Thoracic aorta (tissue), 2 donors: ENCODE measurements around the gene MAST2. TPM values are rescaled to one million over a fixed set of nuclear protein-coding genes. Genes with fewer than 3 reads are reported as not detected.

Experiments
- ATAC-seq: fragments of 150-250 bp; one replicate; pipeline ENCODE4 v1.8.0; 2017; ENCODE audit warnings: low read depth; ENCODE audit not compliant: insufficient number of reproducible peaks, low FRiP score
- DNase-seq: peaks from one replicate; pipeline ENCODE4 v3.0.0-alpha.2; 2020; ENCODE audit warnings: low spot score
- H3K27ac ChIP-seq, 2 donors: fragments of 200-600 bp; sonication (generic); 1 replicate in 1 of 2; 2 replicates in 1 of 2; pipeline ENCODE4 v1.5.1; 2016; ENCODE audit warnings: mild to moderate bottlenecking in 2 of 2, moderate library complexity in 2 of 2
- H3K27me3 ChIP-seq: fragments of 200-600 bp; sonication (generic); replicated peaks from 2 replicates; pipeline ENCODE4 v1.6.0; 2016; ENCODE audit warnings: mild to moderate bottlenecking; ENCODE audit not compliant: insufficient read depth
- H3K36me3 ChIP-seq: fragments of 200-600 bp; sonication (generic); one replicate; pipeline ENCODE4 v1.5.1; 2016
- H3K4me1 ChIP-seq, 2 donors: fragments of 200-600 bp; sonication (generic); 1 replicate in 1 of 2; 2 replicates in 1 of 2; pipeline versions ENCODE4 v1.5.1 to v1.6.0; 2016; ENCODE audit warnings: low read depth in 2 of 2, mild to moderate bottlenecking in 1 of 2; ENCODE audit not compliant: control insufficient read depth in 1 of 2
- H3K4me3 ChIP-seq: fragments of 200-600 bp; sonication (generic); 2 replicates; pipeline ENCODE4 v1.5.1; 2016; ENCODE audit warnings: mild to moderate bottlenecking
- H3K9me3 ChIP-seq: fragments of 200-600 bp; sonication (generic); 2 replicates; pipeline ENCODE4 v1.5.1; 2016
- total RNA-seq, 2 donors: library from RNA; depleted of rRNA; stranded (reverse); fragments of >200 nt; gene quantifications; one replicate each; pipeline versions ENCODE4 v1.1.0 to v1.2.3, GENCODE V29; 2016
- TF ChIP-seq, protein P1 (sequence below): fragments of 200-600 bp; sonication (generic); IDR thresholded peaks from one replicate; pipeline ENCODE4 v1.5.1; 2019; ENCODE audit warnings: antibody characterized with exemption

The MAST2 gene
- total RNA-seq, 2 donors from 2014 or later = 33.6 to 61.2 TPM

DNA sequence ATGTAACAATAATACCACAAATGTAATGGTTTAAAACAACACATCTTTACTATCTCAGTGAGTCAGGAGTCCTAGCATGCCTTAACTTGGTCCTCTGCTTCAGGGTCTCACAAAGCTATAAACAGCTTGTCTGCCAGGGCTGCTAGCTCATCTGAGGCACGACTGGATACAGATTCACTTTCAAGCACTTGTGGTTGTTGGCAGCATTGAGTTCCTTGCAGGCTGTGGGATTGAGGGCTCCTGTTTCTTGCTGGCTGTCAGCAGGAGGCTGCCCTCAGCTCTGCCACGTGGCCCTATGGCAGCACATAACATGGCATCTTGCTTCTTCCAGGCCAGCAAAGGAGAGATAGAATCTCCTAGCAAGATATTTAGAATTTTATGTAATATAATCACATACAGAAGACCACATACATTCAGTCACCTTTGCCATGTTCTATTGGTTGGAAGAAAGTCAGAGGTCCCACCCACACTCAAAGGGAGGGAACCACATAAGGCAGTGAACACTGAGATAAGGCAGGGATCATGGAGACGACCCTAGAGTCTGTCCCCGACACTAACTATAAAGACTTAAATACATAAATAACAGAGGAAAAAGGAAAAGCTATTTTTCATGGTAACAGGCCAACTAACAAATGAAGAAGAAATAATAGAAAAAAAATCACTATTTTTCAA is 34.0 kb upstream of the MAST2 start:
- DNase-seq (no peak), ATAC-seq (no peak)
- no peaks in the 10 kb centered on the region for H3K27me3 ChIP-seq
- no peak overlapping the region for H3K27ac ChIP-seq
- no peaks in the 10 kb centered on the region for H3K9me3 ChIP-seq
- no peaks in the 10 kb centered on the region for H3K4me1 ChIP-seq
- H3K36me3 ChIP-seq = no peaks in the 10 kb centered on the region
- H3K4me3 ChIP-seq = no peak overlapping the region
- TF ChIP-seq, protein P1, sequence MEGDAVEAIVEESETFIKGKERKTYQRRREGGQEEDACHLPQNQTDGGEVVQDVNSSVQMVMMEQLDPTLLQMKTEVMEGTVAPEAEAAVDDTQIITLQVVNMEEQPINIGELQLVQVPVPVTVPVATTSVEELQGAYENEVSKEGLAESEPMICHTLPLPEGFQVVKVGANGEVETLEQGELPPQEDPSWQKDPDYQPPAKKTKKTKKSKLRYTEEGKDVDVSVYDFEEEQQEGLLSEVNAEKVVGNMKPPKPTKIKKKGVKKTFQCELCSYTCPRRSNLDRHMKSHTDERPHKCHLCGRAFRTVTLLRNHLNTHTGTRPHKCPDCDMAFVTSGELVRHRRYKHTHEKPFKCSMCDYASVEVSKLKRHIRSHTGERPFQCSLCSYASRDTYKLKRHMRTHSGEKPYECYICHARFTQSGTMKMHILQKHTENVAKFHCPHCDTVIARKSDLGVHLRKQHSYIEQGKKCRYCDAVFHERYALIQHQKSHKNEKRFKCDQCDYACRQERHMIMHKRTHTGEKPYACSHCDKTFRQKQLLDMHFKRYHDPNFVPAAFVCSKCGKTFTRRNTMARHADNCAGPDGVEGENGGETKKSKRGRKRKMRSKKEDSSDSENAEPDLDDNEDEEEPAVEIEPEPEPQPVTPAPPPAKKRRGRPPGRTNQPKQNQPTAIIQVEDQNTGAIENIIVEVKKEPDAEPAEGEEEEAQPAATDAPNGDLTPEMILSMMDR = no peak

DNA sequence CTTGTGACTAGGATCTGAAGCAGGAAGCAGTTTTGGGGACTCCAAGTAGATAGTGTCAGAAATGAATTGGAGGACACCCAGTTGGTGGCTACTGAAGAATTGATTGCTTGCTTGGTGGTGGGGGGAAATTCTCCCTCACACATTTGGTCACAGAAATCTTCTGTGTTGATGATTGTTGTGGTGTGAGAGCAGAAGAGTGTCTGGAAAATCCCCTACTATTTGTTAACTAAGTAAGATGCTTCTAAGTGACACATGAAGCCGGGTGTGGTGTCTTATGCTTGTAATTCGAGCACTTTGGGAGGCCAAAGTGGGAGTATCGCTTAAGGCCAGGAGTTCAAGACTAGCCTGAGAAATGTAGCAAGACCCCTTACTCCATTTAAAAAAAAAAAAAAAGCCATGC is 30.4 kb upstream of the MAST2 start:
- no peaks in the 10 kb centered on the region for H3K4me1 ChIP-seq
- H3K36me3 ChIP-seq = no peaks in the 10 kb centered on the region
- no peak for ATAC-seq
- TF ChIP-seq, protein P1 = no peak
- H3K27me3 ChIP-seq = no peaks in the 10 kb centered on the region
- no peaks in the 10 kb centered on the region for H3K9me3 ChIP-seq
- DNase-seq = no peak
- no peak overlapping the region for H3K27ac ChIP-seq
- no peak overlapping the region for H3K4me3 ChIP-seq

DNA sequence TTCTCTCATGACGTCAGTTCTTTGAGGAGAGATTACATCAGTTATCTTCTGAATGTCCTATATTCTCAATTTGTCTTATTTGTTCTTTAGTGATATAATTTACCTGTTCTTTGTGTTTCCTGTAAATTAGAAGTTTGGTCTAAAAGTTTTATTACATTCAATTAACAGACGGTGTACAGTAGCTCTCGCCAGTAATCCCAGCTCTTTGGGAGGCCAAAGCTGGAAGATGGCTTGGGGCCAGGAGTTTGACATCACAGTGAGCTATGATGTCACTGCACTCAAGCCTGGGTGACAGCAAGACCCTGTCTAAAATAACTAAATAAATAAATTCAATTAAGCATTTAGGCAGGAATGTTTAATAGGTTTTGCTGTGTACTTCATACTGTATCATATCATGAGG is 27.6 kb upstream of the MAST2 start:
- no peak for DNase-seq
- no peak overlapping the region for H3K27ac ChIP-seq
- no peaks in the 10 kb centered on the region for H3K27me3 ChIP-seq
- no peaks in the 10 kb centered on the region for H3K9me3 ChIP-seq
- H3K4me1 ChIP-seq = no peaks in the 10 kb centered on the region
- TF ChIP-seq, protein P1 = no peak
- H3K4me3 ChIP-seq = no peak overlapping the region
- no peaks in the 10 kb centered on the region for H3K36me3 ChIP-seq
- no peak for ATAC-seq

DNA sequence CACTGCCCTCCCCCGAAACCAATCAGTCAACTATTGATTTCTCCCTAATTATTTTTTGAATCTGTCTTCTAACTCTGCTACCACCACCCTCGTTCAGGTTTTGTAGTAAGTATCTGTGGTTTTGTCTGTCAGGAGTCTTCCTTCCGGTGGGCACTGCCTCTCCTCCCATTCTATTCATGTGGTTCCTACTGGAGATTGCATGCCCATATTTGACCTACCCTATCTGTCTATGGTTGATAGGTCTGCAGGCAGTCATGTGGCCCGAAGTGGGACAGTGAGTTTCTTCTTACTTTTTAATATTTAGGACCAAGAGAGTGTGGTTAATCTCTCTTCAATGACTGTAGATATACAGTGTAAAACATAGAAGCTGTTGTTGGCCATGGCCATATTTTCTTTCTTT is 17.8 kb upstream of the MAST2 start:
- no peaks in the 10 kb centered on the region for H3K36me3 ChIP-seq
- DNase-seq (no peak), ATAC-seq (no peak)
- H3K27me3 ChIP-seq = no peaks in the 10 kb centered on the region
- H3K9me3 ChIP-seq = no peaks in the 10 kb centered on the region
- TF ChIP-seq, protein P1 = no peak
- no peak overlapping the region for H3K27ac ChIP-seq
- H3K4me1 ChIP-seq = no peaks in the 10 kb centered on the region
- no peak overlapping the region for H3K4me3 ChIP-seq

DNA sequence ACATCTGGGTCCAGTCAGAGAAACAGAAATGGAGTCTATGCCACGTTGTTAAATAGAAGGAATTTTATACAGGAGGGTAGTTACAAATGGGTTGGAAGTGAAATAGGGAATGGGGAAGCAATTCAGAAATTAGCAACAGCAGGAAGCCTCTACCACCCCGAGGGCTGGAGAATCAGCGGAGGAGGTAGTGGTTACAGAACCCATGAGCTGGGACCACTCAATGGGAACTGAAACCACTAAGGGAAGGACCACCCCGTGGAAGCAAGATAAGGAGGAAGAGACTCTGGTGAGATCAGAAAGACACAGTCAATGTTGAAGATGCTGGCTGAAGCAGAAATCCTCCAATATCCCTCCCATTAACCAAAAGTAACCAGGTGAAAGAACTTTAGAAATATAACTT is 15.5 kb upstream of the MAST2 start:
- ATAC-seq = no peak

More for the DNA sequence above, 15.5 kb upstream of the MAST2 start:
- Histone ChIP-seq H3K36me3 (no peaks in the 10 kb centered on the region), H3K27me3 (no peaks in the 10 kb centered on the region), H3K4me1 (no peaks in the 10 kb centered on the region), H3K4me3 (no peak overlapping the region), H3K9me3 (no peaks in the 10 kb centered on the region), H3K27ac (no peak overlapping the region)
- TF ChIP-seq, protein P1 = no peak
- DNase-seq = no peak
